ENCODE data around the gene SEMA4B.

DNA sequence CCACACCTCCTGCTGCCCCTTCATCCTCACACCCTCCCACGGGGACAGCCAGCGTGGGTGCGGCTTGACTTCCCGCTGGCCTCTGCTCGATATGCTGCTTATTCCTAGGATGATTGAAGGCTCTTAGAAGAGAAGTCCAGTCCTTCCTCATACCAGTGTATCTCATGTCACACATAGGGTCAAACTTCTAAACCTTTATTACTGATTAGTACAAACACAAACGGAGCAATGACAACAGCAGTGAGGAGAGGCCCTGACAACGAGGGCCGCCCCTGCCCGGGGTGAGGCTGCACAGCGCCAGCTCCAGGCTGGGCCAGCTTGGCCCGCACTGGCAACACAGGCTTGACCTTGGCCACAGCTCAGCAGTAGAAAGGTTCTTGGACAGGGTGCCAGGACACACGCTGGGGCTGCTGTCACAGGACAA, 29.0 kb downstream of the SEMA4B start:
- TF ChIP-seq, protein P1, sequence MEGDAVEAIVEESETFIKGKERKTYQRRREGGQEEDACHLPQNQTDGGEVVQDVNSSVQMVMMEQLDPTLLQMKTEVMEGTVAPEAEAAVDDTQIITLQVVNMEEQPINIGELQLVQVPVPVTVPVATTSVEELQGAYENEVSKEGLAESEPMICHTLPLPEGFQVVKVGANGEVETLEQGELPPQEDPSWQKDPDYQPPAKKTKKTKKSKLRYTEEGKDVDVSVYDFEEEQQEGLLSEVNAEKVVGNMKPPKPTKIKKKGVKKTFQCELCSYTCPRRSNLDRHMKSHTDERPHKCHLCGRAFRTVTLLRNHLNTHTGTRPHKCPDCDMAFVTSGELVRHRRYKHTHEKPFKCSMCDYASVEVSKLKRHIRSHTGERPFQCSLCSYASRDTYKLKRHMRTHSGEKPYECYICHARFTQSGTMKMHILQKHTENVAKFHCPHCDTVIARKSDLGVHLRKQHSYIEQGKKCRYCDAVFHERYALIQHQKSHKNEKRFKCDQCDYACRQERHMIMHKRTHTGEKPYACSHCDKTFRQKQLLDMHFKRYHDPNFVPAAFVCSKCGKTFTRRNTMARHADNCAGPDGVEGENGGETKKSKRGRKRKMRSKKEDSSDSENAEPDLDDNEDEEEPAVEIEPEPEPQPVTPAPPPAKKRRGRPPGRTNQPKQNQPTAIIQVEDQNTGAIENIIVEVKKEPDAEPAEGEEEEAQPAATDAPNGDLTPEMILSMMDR (IDR thresholded peaks at IDR 0.05), result no peak
- TF ChIP-seq, protein P2, sequence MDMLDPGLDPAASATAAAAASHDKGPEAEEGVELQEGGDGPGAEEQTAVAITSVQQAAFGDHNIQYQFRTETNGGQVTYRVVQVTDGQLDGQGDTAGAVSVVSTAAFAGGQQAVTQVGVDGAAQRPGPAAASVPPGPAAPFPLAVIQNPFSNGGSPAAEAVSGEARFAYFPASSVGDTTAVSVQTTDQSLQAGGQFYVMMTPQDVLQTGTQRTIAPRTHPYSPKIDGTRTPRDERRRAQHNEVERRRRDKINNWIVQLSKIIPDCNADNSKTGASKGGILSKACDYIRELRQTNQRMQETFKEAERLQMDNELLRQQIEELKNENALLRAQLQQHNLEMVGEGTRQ (CRISPR knock-in tag; IDR thresholded peaks at IDR 0.05), result no peak
- no peak for TF ChIP-seq ZBTB21 (CRISPR knock-in tag; IDR thresholded peaks at IDR 0.05; ENCODE audit: borderline replicate concordance)
- no peak for TF ChIP-seq FOXK1 (CRISPR knock-in tag; IDR thresholded peaks at IDR 0.05)
- TF ChIP-seq, protein P3, sequence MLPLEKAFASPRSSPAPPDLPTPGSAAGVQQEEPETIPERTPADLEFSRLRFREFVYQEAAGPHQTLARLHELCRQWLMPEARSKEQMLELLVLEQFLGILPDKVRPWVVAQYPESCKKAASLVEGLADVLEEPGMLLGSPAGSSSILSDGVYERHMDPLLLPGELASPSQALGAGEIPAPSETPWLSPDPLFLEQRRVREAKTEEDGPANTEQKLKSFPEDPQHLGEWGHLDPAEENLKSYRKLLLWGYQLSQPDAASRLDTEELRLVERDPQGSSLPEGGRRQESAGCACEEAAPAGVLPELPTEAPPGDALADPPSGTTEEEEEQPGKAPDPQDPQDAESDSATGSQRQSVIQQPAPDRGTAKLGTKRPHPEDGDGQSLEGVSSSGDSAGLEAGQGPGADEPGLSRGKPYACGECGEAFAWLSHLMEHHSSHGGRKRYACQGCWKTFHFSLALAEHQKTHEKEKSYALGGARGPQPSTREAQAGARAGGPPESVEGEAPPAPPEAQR (CRISPR knock-in tag; IDR thresholded peaks at IDR 0.05), result no peak
- TF ChIP-seq, protein P4, sequence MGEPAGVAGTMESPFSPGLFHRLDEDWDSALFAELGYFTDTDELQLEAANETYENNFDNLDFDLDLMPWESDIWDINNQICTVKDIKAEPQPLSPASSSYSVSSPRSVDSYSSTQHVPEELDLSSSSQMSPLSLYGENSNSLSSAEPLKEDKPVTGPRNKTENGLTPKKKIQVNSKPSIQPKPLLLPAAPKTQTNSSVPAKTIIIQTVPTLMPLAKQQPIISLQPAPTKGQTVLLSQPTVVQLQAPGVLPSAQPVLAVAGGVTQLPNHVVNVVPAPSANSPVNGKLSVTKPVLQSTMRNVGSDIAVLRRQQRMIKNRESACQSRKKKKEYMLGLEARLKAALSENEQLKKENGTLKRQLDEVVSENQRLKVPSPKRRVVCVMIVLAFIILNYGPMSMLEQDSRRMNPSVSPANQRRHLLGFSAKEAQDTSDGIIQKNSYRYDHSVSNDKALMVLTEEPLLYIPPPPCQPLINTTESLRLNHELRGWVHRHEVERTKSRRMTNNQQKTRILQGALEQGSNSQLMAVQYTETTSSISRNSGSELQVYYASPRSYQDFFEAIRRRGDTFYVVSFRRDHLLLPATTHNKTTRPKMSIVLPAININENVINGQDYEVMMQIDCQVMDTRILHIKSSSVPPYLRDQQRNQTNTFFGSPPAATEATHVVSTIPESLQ (CRISPR knock-in tag; IDR thresholded peaks at IDR 0.05), result no peak
- TF ChIP-seq, protein P5, sequence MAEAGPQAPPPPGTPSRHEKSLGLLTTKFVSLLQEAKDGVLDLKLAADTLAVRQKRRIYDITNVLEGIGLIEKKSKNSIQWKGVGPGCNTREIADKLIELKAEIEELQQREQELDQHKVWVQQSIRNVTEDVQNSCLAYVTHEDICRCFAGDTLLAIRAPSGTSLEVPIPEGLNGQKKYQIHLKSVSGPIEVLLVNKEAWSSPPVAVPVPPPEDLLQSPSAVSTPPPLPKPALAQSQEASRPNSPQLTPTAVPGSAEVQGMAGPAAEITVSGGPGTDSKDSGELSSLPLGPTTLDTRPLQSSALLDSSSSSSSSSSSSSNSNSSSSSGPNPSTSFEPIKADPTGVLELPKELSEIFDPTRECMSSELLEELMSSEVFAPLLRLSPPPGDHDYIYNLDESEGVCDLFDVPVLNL (CRISPR knock-in tag; IDR thresholded peaks at IDR 0.05; ENCODE audit: borderline replicate concordance, low read depth), result no peak
- no peak for TF ChIP-seq TEAD1 (CRISPR knock-in tag; IDR thresholded peaks at IDR 0.05)
- TF ChIP-seq, protein P6, sequence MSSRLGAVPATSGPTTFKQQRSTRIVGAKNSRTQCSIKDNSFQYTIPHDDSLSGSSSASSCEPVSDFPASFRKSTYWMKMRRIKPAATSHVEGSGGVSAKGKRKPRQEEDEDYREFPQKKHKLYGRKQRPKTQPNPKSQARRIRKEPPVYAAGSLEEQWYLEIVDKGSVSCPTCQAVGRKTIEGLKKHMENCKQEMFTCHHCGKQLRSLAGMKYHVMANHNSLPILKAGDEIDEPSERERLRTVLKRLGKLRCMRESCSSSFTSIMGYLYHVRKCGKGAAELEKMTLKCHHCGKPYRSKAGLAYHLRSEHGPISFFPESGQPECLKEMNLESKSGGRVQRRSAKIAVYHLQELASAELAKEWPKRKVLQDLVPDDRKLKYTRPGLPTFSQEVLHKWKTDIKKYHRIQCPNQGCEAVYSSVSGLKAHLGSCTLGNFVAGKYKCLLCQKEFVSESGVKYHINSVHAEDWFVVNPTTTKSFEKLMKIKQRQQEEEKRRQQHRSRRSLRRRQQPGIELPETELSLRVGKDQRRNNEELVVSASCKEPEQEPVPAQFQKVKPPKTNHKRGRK (CRISPR knock-in tag; IDR thresholded peaks at IDR 0.05; ENCODE audit: borderline replicate concordance), result no peak

All from WTC11 (cell line).